Left renal pelvis (tissue), 4 donors: ENCODE data around the gene DCTN2. TPM values are rescaled to one million over a fixed set of nuclear protein-coding genes. Genes with fewer than 3 reads are reported as not detected.
"Not testable (repeated sequence)": the region's sequence is repeated elsewhere in the genome, so short reads cannot be mapped to it uniquely, and the experiment has no call there.

Source experiments
- DNase-seq, 4 donors: peaks; one replicate each; pipeline ENCODE4 v3.0.0-alpha.2; 2013; ENCODE audit warnings: low read depth in 4 of 4, low spot score in 3 of 4
- polyA plus RNA-seq, 4 donors: library from polyadenylated mRNA; unstranded; fragments of 120-200 nt; gene quantifications; one replicate each; pipeline ENCODE4 v1.2.1, GENCODE V29; 2013; ENCODE audit not compliant: insufficient read length in 4 of 4

The DCTN2 gene
- polyA plus RNA-seq, 4 donors, result 144 to 176 (median 167) TPM

DNA sequence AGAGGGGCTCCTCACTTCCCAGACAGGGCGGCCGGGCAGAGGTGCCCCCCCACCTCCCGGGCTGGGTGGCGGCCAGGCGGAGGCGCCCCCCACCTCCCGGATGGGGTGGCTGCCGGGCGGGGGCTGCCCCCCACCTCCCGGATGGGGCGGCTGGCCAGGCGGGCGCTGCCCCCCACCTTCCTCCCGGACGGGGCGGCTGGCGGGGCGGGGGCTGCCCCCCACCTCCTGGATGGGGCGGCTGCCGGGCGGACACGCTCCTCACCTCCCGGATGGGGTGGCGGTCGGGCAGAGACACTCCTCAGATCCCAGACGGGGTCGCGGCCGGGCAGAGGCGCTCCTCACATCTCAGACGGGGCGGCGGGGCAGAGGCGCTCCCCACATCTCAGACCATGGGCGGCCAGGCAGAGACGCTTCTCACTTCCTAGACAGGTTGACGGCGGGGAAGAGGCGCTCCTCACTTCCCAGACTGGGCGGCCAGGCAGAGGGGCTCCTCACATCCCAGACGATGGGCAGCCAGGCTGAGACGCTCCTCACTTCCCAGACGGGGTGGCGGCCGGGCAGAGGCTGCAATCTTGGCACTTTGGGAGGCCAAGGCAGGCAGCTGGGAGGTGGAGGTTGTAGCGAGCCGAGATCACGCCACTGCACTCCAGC is 51.8 kb downstream of the DCTN2 start:
- not testable (repeated sequence) for DNase-seq

- DNase-seq, result no peak
Measured at GRCh38 chr12:57491393-57492280, 55.4 kb downstream of the DCTN2 start.

GRCh38 chr12:57490126-57490525 is 56.9 kb downstream of the DCTN2 start:
- DNase-seq, result no peak

GRCh38 chr12:57489157-57489641 is 57.8 kb downstream of the DCTN2 start:
- DNase-seq, result no peak

DNA sequence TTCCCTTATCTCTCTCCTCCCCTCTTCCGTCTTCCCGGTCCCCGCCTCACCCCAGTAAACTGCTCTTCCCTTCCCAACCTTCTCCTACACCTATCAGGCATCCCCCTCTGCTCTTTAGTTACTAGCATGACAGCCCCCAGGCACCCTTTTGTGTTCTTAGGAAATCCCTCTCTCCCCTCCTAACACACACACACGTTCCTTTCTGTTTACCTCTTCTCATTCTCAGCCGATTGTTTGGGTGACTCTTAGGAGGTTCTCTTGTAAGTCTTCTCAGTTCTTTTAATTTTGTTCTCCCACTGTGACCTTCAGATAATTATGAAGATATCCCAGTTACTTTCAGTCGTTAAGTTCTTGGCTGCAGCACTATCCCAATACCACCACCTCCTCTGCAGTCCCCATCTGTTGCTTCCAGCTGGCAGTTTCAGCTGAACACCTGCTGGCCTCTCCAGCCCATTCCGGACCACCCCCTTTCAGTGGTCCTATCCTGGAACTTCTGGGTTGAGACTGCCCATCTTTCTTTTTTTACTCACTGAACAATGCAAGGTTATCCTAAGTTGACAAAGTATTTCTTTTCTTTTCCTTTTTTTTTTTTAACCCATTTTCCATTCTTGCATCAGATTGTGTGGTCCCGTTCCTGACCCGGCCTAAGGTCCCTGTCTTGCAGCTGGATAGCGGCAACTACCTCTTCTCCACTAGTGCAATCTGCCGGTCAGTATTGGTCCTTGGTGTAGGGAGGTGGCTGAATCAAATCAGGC is 58.4 kb downstream of the DCTN2 start:
- no peak for DNase-seq

DNA sequence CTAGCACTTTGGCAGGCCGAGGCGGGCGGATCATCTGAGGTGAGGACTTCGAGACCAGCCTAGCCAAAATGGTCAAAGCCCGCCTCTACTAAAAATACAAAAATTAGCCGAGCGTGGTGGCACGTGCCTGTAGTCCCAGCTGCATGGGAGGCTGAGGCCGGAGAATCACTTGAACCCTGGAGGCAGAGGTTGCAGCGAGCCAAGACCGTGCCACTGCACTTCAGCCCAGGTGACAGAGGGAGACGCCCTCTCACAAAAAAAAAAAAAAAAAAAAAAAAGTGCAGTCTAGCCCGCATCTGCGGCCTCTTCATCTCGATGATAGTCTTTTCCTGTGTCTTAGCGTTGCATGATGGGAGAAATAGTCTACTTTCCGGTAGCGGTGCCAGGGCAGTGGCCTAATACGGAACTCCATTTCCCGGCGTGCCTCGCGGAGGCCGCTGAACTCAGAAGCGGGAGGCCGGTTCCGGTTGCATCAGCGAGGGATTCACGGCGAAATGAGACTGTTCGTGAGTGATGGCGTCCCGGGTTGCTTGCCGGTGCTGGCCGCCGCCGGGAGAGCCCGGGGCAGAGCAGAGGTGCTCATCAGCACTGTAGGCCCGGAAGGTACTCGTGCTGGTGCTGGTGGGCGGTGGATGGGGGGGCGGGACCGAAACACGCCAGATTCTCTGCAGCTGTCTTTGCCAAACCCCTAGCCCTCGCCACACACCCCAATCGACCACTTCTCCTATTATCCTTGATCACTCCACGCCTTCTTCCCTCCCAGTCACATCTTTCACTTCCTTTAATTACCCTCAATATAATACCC is 59.2 kb downstream of the DCTN2 start, which contains the start of gene MARS1:
Gene MARS1 (plus strand): TSS at position 472 of the 805 bp plus-strand sequence. CDS start 23 bp downstream, at position 495.
- DNase-seq, result peak; percentile 88 to 93 (median 90)

GRCh38 chr12:57487055-57487596 is 59.9 kb downstream of the DCTN2 start:
- DNase-seq, result no peak

- DNase-seq, result no peak
Measured at GRCh38 chr12:57485695-57486094, 61.3 kb downstream of the DCTN2 start.

DNA sequence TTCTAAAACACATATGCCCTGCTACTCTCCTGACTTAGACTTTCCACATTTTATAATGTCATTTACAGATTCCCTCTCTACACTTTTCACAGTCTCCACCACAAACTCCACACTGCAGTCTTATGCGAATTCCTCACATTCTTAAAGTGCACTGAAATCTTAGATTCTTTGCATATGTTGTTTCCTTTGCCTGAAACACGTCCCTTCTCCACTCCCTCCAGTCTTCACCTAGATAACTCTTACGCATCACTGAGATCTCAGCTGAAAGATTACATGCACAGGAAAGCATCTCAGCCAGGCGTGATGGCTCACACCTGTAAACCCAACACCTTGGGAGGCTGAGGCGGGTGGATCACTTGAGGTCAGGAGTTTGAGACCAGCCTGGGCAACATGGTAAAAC is 63.5 kb downstream of the DCTN2 start:
- DNase-seq, result no peak

DNA sequence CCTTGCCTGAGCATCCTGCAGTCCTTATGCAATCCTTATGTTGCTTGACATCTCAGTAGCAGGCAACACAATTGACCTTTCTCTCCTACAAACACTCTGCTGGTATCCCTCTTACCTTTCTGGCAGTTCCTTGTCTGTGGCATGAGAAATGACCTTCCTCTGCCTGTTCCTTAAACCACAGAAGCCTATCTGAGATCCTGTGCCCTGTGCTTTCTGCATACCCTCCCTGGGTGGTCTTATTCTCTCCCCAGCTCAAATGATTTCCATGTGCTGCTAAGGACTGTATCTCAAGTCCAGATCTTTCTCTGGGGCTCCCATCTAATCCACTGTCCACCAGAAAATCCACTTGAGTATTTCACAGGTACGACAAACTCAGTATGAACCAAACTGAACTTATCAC is 65.3 kb downstream of the DCTN2 start:
- no peak for DNase-seq

Other genes starting within 250 kb of the DCTN2 start
- 10 to 100 TPM; 65.5 to 99.8 (median 76.4) TPM for gene R3HDM2, start 116.1 kb downstream of the DCTN2 start, polyA plus RNA-seq
- gene INHBC, start 112.4 kb downstream of the DCTN2 start, polyA plus RNA-seq, result under 1 TPM; 0.11 to 0.26 (median 0.17) TPM
- under 1 TPM; 0.36 to 0.78 (median 0.72) TPM for gene INHBE, start 91.9 kb downstream of the DCTN2 start, polyA plus RNA-seq
- 10 to 100 TPM; 16.2 to 62.3 (median 22.1) TPM for gene GLI1, start 87.4 kb downstream of the DCTN2 start, polyA plus RNA-seq
- gene ARHGAP9, start 67.3 kb downstream of the DCTN2 start, polyA plus RNA-seq, result 1 to 10 TPM; 1.9 to 5.5 (median 2.9) TPM
- 100 to 1,000 TPM in 3 of 4 donors, 10 to 100 TPM in 1; 94.7 to 164 (median 118) TPM for gene MARS1, start 59.1 kb downstream of the DCTN2 start, polyA plus RNA-seq
- 10 to 100 TPM; 16.3 to 34.6 (median 29.8) TPM for gene DDIT3, start 26.7 kb downstream of the DCTN2 start, polyA plus RNA-seq
- gene MBD6, start 24.4 kb downstream of the DCTN2 start, polyA plus RNA-seq, result 10 to 100 TPM; 52.6 to 99.8 (median 61.2) TPM
- gene KIF5A, start 2.9 kb upstream of the DCTN2 start, polyA plus RNA-seq, result 1 to 10 TPM in 2 of 4 donors, under 1 TPM in 2; 0.64 to 1.1 (median 0.86) TPM
- 10 to 100 TPM; 21.9 to 47.1 (median 39.6) TPM for gene PIP4K2C, start 44.0 kb upstream of the DCTN2 start, polyA plus RNA-seq
- 10 to 100 TPM; 53.9 to 82.4 (median 62.2) TPM for gene DTX3, start 57.6 kb upstream of the DCTN2 start, polyA plus RNA-seq
- 100 to 1,000 TPM in 1 of 4 donors, 10 to 100 TPM in 3; 33.6 to 101 (median 36.9) TPM for gene ARHGEF25, start 64.2 kb upstream of the DCTN2 start, polyA plus RNA-seq
- gene B4GALNT1, start 86.0 kb upstream of the DCTN2 start, polyA plus RNA-seq, result 1 to 10 TPM in 1 of 4 donors, under 1 TPM in 3; 0.79 to 6.1 (median 0.93) TPM
- gene OS9, start 146.9 kb upstream of the DCTN2 start, polyA plus RNA-seq, result 100 to 1,000 TPM; 189 to 235 (median 201) TPM
- 1 to 10 TPM in 3 of 4 donors, under 1 TPM in 1; 0.79 to 1.5 (median 1.4) TPM for gene AGAP2, start 191.6 kb upstream of the DCTN2 start, polyA plus RNA-seq
- 100 to 1,000 TPM in 2 of 4 donors, 10 to 100 TPM in 2; 67.7 to 108 (median 102) TPM for gene TSPAN31, start 197.8 kb upstream of the DCTN2 start, polyA plus RNA-seq
- gene CDK4, start 205.1 kb upstream of the DCTN2 start, polyA plus RNA-seq, result 100 to 1,000 TPM; 199 to 236 (median 214) TPM
- gene MARCHF9, start 207.9 kb upstream of the DCTN2 start, polyA plus RNA-seq, result 10 to 100 TPM in 3 of 4 donors, 1 to 10 TPM in 1; 9.9 to 25.9 (median 16.3) TPM
- gene CYP27B1, start 219.9 kb upstream of the DCTN2 start, polyA plus RNA-seq, result 1 to 10 TPM in 2 of 4 donors, under 1 TPM in 2; 0.72 to 2.2 (median 0.96) TPM
- 10 to 100 TPM; 29.0 to 32.3 (median 31.5) TPM for gene METTL1, start 224.9 kb upstream of the DCTN2 start, polyA plus RNA-seq
- gene EEF1AKMT3, start 225.4 kb upstream of the DCTN2 start, polyA plus RNA-seq, result 10 to 100 TPM; 11.2 to 17.5 (median 11.7) TPM
- gene TSFM, start 235.6 kb upstream of the DCTN2 start, polyA plus RNA-seq, result 10 to 100 TPM; 23.4 to 47.4 (median 46.9) TPM